Activated T-cell treated with anti-CD3 and anti-CD28 coated beads for 48 hours (primary cell): ENCODE data around the gene CAMK2A.
"Not testable (repeated sequence)": the region's sequence is repeated elsewhere in the genome, so short reads cannot be mapped to it uniquely, and the experiment has no call there.

Experiments used
- DNase-seq: peaks from one replicate; pipeline ENCODE4 v3.0.0-alpha.2; 2020; ENCODE audit warnings: low read depth

Gene CAMK2A

GRCh38 chr5:150254774-150255173 lies 34.8 kb downstream of the CAMK2A start:
- no peak for DNase-seq

- no peak for DNase-seq
These were observed 35.2 kb downstream of the CAMK2A start for GRCh38 chr5:150254363-150254762.

- no peak for DNase-seq
These were observed 36.0 kb downstream of the CAMK2A start for GRCh38 chr5:150253416-150254208.

GRCh38 chr5:150252489-150252888 lies 37.1 kb downstream of the CAMK2A start:
- DNase-seq = no peak

- DNase-seq = no peak
These were observed 38.1 kb downstream of the CAMK2A start for GRCh38 chr5:150251504-150251903.

GRCh38 chr5:150249744-150250143 lies 39.8 kb downstream of the CAMK2A start:
- DNase-seq = no peak

- DNase-seq = no peak
These were observed 40.6 kb downstream of the CAMK2A start for GRCh38 chr5:150248946-150249345.

- not testable (repeated sequence) for DNase-seq
These were observed 41.1 kb downstream of the CAMK2A start for GRCh38 chr5:150248493-150248892.

- no peak for DNase-seq
These were observed 41.8 kb downstream of the CAMK2A start for GRCh38 chr5:150247726-150248125.

GRCh38 chr5:150246835-150247234 lies 42.7 kb downstream of the CAMK2A start:
- no peak for DNase-seq

- DNase-seq = no peak
These were observed 43.1 kb downstream of the CAMK2A start for GRCh38 chr5:150246429-150246828.

GRCh38 chr5:150245808-150246207 lies 43.8 kb downstream of the CAMK2A start:
- no peak for DNase-seq

- DNase-seq = no peak
These were observed 44.3 kb downstream of the CAMK2A start for GRCh38 chr5:150245111-150245789.

GRCh38 chr5:150244209-150244608 lies 45.4 kb downstream of the CAMK2A start:
- no peak for DNase-seq

GRCh38 chr5:150243590-150243989 lies 46.0 kb downstream of the CAMK2A start:
- no peak for DNase-seq

- DNase-seq = no peak
These were observed 47.2 kb downstream of the CAMK2A start for GRCh38 chr5:150242251-150242894.

- no peak for DNase-seq
These were observed 48.0 kb downstream of the CAMK2A start for GRCh38 chr5:150241298-150242160.

GRCh38 chr5:150239794-150240122 lies 49.8 kb downstream of the CAMK2A start:
- DNase-seq = no peak

- DNase-seq = no peak
These were observed 50.3 kb downstream of the CAMK2A start for GRCh38 chr5:150239099-150239793.

GRCh38 chr5:150238646-150239045 lies 50.9 kb downstream of the CAMK2A start:
- no peak for DNase-seq

- DNase-seq = no peak
These were observed 52.4 kb downstream of the CAMK2A start for GRCh38 chr5:150236981-150237754.
